PFSK-1 (cell line): ENCODE measurements around the gene CCDC88C.

Source experiments
- FOXP2 ChIP-seq: optimal IDR thresholded peaks from 2 replicates; pipeline ENCODE3; 2011; ENCODE audit warnings: borderline replicate concordance, control low read depth, inconsistent platforms; ENCODE audit not compliant: insufficient read depth; ENCODE audit errors: extremely low read length, extremely low read depth
- REST ChIP-seq, 2 experiments: IDR thresholded peaks; 2 replicates each; pipeline versions ENCODE4 v1.6.1 to v1.8.0; 2011 to 2012; ENCODE audit warnings: low read depth in 2 of 2, low read length in 2 of 2, control low read depth in 1 of 2, inconsistent platforms in 1 of 2, mild to moderate bottlenecking in 1 of 2, moderate library complexity in 1 of 2; ENCODE audit not compliant: insufficient read depth in 1 of 2

GRCh38 chr14:91352053-91352452 lies 65.6 kb downstream of the CCDC88C start:
- TF ChIP-seq FOXP2 (no peak), REST (IDR thresholded peaks at IDR 0.05; ENCODE audit: insufficient read depth in 1 of 2, low read depth in 2 of 2, low read length in 2 of 2) (no peak)
